GM12878 (cell line): Measurements from ENCODE around the gene AMPD3.

Source experiments
- EZH2 ChIP-seq: IDR thresholded peaks from 2 replicates; pipeline ENCODE4 v1.6.1; 2012; ENCODE audit warnings: low read depth, mild to moderate bottlenecking, control low read depth, inconsistent platforms, low read length, borderline replicate concordance; ENCODE audit not compliant: control insufficient read depth
- NBN ChIP-seq: fragments of 450-650 bp; IDR thresholded peaks from 2 replicates; pipeline ENCODE4 v1.6.1; 2016
- NFYB ChIP-seq: IDR thresholded peaks from 2 replicates; pipeline ENCODE4 v1.6.1; 2011; ENCODE audit warnings: low read depth, mild to moderate bottlenecking, low read length, improper control_type of control experiment, moderate library complexity; ENCODE audit not compliant: insufficient read depth
- SP1 ChIP-seq: IDR thresholded peaks from one replicate; pipeline ENCODE4 v1.6.1; 2011; ENCODE audit warnings: low read depth, low read length
- ZNF24 ChIP-seq: fragments of 450-650 bp; IDR thresholded peaks from 2 replicates; pipeline ENCODE4 v1.6.1; 2017; ENCODE audit warnings: antibody characterized with exemption, mild to moderate bottlenecking
- TF ChIP-seq, protein P1 (sequence below), 3 experiments: IDR thresholded peaks in 2 of 3; conservative IDR thresholded peaks in 1 of 3; 2 replicates each; pipeline ENCODE4 v1.5.1; 2011; ENCODE audit warnings: low read depth in 3 of 3, low read length in 3 of 3, mild to moderate bottlenecking in 3 of 3, control low read depth in 2 of 3, moderate library complexity in 2 of 3, inconsistent platforms in 1 of 3, mixed read lengths in 1 of 3; ENCODE audit not compliant: control insufficient read depth in 2 of 3, insufficient read depth in 1 of 3; ENCODE audit errors: extremely low read depth in 1 of 3
- TF ChIP-seq, protein P2 (sequence below): fragments of 450-650 bp; formaldehyde crosslinking; IDR thresholded peaks from 2 replicates; pipeline ENCODE4 v1.4.0; 2020; ENCODE audit warnings: mild to moderate bottlenecking, moderate library complexity

DNA sequence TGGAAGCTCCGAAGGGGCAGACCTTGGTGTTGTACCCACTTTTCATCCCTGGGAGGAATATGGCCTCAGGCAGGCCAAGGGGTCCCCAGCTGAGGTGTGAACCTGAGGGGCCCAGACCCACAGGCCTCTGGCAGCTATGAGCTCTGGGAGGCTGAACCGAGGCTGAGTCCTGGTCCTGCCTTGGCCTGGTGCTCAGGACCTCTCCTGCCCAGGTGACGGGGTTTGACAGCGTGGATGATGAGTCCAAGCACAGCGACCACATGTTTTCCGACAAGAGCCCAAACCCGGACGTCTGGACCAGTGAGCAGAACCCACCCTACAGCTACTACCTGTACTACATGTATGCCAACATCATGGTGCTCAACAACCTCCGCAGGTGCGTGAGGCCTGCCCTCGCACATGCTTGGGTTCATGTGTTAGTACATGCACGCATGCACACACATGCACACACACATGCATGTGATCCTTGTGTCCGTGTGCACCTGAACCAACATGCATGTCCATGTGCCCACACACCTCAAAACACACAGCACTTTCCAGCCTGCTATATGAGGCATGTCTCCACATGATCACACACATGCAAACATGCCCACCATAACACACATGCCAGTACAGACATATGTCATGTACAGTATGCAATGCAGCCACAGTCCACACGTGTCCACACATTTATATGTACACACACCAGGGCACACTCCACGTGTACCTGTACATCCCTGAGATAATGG lies 45.0 kb downstream of the AMPD3 start:
- TF ChIP-seq EZH2 (no peak), ZNF24 (no peak), SP1 (no peak), NFYB (no peak), NBN (no peak)
- TF ChIP-seq, protein P1, sequence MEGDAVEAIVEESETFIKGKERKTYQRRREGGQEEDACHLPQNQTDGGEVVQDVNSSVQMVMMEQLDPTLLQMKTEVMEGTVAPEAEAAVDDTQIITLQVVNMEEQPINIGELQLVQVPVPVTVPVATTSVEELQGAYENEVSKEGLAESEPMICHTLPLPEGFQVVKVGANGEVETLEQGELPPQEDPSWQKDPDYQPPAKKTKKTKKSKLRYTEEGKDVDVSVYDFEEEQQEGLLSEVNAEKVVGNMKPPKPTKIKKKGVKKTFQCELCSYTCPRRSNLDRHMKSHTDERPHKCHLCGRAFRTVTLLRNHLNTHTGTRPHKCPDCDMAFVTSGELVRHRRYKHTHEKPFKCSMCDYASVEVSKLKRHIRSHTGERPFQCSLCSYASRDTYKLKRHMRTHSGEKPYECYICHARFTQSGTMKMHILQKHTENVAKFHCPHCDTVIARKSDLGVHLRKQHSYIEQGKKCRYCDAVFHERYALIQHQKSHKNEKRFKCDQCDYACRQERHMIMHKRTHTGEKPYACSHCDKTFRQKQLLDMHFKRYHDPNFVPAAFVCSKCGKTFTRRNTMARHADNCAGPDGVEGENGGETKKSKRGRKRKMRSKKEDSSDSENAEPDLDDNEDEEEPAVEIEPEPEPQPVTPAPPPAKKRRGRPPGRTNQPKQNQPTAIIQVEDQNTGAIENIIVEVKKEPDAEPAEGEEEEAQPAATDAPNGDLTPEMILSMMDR (IDR thresholded peaks at IDR 0.05 in 2 of 3, conservative IDR thresholded peaks at IDR 0.05 in 1 of 3; ENCODE audit: control insufficient read depth in 2 of 3, extremely low read depth in 1 of 3, insufficient read depth in 1 of 3, low read depth in 3 of 3, low read length in 3 of 3): no peak
- TF ChIP-seq, protein P2, sequence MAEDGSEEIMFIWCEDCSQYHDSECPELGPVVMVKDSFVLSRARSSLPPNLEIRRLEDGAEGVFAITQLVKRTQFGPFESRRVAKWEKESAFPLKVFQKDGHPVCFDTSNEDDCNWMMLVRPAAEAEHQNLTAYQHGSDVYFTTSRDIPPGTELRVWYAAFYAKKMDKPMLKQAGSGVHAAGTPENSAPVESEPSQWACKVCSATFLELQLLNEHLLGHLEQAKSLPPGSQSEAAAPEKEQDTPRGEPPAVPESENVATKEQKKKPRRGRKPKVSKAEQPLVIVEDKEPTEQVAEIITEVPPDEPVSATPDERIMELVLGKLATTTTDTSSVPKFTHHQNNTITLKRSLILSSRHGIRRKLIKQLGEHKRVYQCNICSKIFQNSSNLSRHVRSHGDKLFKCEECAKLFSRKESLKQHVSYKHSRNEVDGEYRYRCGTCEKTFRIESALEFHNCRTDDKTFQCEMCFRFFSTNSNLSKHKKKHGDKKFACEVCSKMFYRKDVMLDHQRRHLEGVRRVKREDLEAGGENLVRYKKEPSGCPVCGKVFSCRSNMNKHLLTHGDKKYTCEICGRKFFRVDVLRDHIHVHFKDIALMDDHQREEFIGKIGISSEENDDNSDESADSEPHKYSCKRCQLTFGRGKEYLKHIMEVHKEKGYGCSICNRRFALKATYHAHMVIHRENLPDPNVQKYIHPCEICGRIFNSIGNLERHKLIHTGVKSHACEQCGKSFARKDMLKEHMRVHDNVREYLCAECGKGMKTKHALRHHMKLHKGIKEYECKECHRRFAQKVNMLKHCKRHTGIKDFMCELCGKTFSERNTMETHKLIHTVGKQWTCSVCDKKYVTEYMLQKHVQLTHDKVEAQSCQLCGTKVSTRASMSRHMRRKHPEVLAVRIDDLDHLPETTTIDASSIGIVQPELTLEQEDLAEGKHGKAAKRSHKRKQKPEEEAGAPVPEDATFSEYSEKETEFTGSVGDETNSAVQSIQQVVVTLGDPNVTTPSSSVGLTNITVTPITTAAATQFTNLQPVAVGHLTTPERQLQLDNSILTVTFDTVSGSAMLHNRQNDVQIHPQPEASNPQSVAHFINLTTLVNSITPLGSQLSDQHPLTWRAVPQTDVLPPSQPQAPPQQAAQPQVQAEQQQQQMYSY: no peak
